NCI-H2196 treated with DMSO at 0.1 percent for 48 hours (cell line): ENCODE measurements around the gene VLDLR.
A peak's percentile ranks its signal among the peaks of the same experiment; 100 is the strongest.

Source experiments
- DNase-seq: peaks from one replicate; lab custom pipeline; 2025; ENCODE audit not compliant: unreplicated experiment; lab: John Stamatoyannopoulos, UW

VLDLR gene

GRCh38 chr9:2662496-2662895 is 40.9 kb downstream of the VLDLR start:
- no peak for DNase-seq

GRCh38 chr9:2663461-2664173 is 42.0 kb downstream of the VLDLR start:
- no peak for DNase-seq

DNA sequence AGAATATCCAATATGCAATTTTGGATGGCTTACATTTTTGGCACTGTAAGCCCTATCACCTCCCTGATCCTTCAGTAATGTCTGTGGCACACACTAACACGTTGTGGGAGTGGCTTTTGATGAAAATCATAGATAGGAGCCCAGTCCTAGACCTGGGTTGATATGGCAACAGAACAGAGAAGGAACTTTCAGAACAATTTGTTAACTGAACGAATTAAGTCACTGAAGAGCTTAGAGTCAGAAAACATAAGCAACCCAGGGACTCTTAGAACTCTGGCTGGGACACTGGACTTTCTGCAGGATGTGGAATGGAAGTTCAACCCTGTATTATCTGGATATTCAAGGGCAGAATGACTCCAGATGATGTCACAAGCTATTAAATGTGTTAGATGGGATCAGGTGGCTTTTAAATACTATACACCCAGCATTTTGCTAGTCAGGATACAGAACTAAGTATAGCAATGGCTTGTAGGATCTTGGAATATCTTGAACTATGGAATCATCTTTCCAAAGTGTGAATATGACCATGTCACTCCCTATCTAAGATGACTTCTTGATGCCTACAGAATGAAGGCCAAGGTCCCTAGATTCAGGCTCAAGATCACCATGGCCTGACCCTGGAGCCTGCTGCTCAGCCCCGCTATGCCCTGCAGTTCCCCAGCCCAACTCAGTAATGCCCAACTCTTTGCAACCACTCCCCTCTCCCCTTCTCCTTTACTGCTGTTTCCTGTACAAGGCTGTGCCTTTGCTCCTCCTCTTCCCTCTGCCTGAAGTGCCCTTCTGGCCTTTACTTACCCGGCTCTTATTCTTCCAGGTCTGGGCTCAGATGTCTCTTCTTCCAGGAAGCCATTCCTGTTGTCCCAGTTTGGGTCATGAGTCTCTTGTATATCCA is 42.8 kb downstream of the VLDLR start:
- DNase-seq = no peak

GRCh38 chr9:2666569-2666968 is 45.0 kb downstream of the VLDLR start:
- DNase-seq = no peak

DNA sequence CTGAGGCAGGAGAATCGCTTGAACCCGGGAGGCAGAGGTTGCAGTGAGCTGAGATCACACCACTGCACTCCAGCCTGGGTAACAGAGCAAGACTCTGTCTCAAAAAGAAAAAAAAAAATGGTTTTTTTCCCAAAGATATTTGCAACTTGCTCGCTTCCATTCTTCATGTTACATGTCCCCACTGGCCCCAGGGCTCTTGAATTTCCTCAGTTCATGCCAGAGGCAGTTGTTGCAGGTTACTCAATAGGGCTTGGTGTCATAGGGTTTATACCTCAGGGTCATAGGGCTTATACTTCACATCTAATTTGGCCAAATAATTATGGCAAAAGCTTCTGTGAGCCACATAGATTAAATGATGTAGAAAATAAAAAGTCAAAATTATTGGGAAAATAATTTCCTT is 51.6 kb downstream of the VLDLR start:
- DNase-seq = no peak

- no peak for DNase-seq
Measured at GRCh38 chr9:2674141-2674824, 52.7 kb downstream of the VLDLR start.

DNA sequence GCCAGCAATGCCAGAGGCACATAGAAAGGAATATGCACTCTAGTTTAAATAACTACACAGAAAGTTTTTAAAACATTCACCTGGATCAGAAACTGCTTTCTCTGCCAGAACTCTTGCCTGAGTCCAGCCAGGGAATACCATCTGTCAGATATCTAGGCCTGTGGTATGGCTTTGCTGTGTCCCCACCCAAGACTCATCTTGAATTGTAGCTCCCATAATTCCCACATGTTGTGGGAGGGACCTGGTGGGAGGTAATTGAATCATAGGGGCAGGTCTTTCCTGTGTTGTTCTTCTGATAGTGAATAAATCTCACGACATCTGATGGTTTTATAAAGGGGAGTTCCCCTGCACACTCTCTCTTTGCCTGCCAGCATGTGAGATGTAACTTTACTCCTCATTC is 54.2 kb downstream of the VLDLR start:
- DNase-seq = no peak

GRCh38 chr9:2676466-2676865 is 54.9 kb downstream of the VLDLR start:
- DNase-seq = no peak

DNA sequence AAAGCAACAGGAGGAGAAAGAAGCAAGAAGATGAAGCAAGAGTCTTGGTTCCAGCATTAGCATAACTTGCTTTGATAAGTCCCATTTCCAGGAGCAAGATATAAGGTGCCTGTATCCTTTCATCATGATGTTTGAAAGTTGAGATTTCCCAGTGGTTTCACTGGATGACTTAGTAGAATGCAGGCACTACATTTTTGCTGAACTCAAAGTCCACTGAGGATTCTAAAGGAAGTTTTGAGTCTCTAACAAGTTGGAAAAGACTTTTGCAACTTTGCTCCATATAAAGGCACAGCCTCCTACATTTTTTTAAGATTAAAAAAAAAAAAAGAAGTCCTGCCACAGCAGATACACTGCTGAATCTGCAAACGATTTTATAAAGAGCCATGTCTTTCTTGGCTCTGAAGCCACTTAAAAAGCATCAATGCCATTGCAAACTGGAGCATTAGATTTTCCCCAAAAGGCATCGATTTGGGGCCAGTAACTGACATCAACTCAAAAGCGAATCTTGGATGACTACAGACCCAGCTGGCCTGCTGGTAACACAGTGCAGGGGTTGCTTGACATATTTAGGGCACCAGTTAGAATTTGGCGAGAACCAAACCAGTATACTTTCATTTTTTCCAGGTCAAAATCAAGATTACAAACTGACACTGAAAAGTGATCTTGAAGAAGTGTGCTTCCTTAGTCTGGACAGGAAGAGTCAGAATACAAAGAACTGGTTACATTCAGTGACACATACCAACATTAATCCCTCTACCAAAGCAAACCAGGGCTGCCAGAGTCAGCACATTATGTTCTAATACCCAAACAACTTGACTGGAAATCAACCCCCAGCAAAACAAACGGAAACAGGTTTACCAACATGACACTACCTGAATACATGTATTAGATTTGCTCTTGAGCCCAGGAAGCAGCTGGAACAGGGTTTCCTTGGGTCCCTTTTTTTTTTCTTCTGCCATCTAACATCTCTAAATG is 56.6 kb downstream of the VLDLR start:
- peak; percentile 52 for DNase-seq

GRCh38 chr9:2679011-2679410 is 57.4 kb downstream of the VLDLR start:
- no peak for DNase-seq

GRCh38 chr9:2681981-2682380 is 60.4 kb downstream of the VLDLR start:
- DNase-seq = no peak

GRCh38 chr9:2686911-2687310 is 65.3 kb downstream of the VLDLR start:
- no peak for DNase-seq

GRCh38 chr9:2688636-2689035 is 67.0 kb downstream of the VLDLR start:
- no peak for DNase-seq

- no peak for DNase-seq
Measured at GRCh38 chr9:2691212-2691611, 69.6 kb downstream of the VLDLR start.

GRCh38 chr9:2691626-2692025 is 70.0 kb downstream of the VLDLR start:
- DNase-seq = no peak

- no peak for DNase-seq
Measured at GRCh38 chr9:2693056-2693455, 71.5 kb downstream of the VLDLR start.

DNA sequence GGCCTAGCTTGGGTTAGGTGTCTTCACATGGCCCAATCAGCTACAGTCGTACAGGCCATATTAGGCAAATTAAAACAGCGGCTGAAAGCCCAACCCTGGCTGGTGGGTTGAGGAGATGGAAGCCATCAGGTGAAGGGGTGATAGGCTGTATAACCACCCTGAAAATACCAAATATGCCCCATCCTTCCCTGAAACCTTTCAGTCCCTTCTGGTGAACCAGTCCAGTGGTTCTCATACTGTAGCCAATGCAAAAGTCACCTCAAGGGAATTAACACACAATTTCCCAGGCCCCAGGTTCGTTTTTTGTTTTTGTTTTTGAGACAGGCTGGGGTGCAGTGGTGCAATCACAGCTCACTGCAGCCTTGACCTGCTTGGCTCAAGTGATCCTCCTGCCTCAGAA is 75.9 kb downstream of the VLDLR start:
- DNase-seq = no peak

DNA sequence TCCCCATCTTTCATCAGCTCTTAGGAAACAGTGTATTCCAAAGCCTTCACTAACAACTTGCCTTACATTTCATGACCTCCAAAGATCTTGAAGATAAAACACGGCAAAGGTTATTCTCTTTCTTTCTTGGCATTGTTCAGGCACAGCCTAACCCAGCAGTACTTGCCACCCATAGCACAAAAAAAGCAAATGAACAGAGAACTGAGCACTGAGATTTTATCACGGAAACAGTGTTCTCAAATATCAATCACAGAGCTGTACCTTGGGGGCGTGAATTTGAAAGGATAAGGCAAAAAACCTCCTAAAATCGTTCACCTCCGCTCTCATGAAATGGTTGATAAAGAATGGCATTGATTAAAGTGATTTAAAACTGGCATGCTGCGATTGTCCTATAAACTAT is 78.8 kb downstream of the VLDLR start:
- DNase-seq = no peak

- DNase-seq = no peak
Measured at GRCh38 chr9:2700909-2701550, 79.4 kb downstream of the VLDLR start.

DNA sequence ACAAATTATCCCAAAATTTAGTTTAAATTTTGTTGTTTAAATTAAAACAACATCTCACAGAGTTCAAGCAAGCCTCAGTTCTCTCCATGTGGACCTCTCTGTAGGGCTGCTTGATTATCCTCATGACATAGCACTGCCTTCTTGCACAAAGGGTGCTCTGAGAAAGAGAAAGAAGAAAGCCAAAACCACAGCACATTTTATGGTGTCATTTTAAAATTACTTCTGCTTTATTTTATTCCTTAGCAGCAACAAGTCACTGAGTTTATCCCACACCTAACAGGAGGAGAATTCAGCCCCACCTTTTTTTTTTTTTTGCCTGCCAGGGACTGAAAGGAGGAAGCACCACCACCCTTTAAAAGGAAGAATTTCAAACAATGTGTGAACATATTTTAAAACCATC is 82.9 kb downstream of the VLDLR start:
- DNase-seq = no peak
